Astrocyte (in vitro differentiated cells and primary cell): ENCODE data around the gene PEX7. TPM values are rescaled to one million over a fixed set of nuclear protein-coding genes. Genes with fewer than 3 reads are reported as not detected.

Source experiments
- DNase-seq: peaks from one replicate; pipeline ENCODE4 v3.0.0-alpha.2; 2010; ENCODE audit warnings: low read depth
- FAIRE-seq: peaks from 2 replicates; lab custom pipeline; 2011; peaks lifted over from hg19 to GRCh38; lab: Jason Lieb, UNC
- H2AFZ ChIP-seq: 2 replicates; pipeline ENCODE4 v1.6.0; 2012; ENCODE audit warnings: low read depth, low read length, inconsistent platforms
- H3K27ac ChIP-seq: 2 replicates; pipeline ENCODE4 v1.5.1; 2011; ENCODE audit warnings: low read depth, low read length, inconsistent platforms
- H3K27me3 ChIP-seq: 2 replicates; pipeline ENCODE4 v1.6.0; 2011; ENCODE audit warnings: low read length, inconsistent platforms; ENCODE audit not compliant: insufficient read depth
- H3K36me3 ChIP-seq: 2 replicates; pipeline ENCODE4 v1.5.1; 2011; ENCODE audit warnings: low read length, inconsistent platforms; ENCODE audit not compliant: insufficient read depth
- H3K4me1 ChIP-seq: 2 replicates; pipeline ENCODE4 v1.5.1; 2011; ENCODE audit warnings: low read length, inconsistent platforms; ENCODE audit not compliant: insufficient read depth
- H3K4me2 ChIP-seq: 2 replicates; pipeline ENCODE4 v1.6.0; 2012; ENCODE audit warnings: low read length, inconsistent platforms
- H3K4me3 ChIP-seq: 2 replicates; pipeline ENCODE4 v1.5.1; 2011; ENCODE audit warnings: low read depth, mild to moderate bottlenecking, low read length, inconsistent platforms; ENCODE audit not compliant: insufficient read depth
- H3K79me2 ChIP-seq: 2 replicates; pipeline ENCODE4 v1.6.0; 2012; ENCODE audit warnings: mild to moderate bottlenecking, low read length, inconsistent platforms; ENCODE audit not compliant: insufficient read depth
- H3K9ac ChIP-seq: 2 replicates; pipeline ENCODE4 v1.6.0; 2012; ENCODE audit warnings: mild to moderate bottlenecking, low read length, inconsistent platforms
- H3K9me3 ChIP-seq: 2 replicates; pipeline ENCODE4 v1.5.1; 2012; ENCODE audit warnings: low read depth, mild to moderate bottlenecking, low read length, inconsistent platforms; ENCODE audit not compliant: insufficient read depth
- H4K20me1 ChIP-seq: 2 replicates; pipeline ENCODE4 v1.6.0; 2012; ENCODE audit warnings: low read length, inconsistent platforms; ENCODE audit not compliant: insufficient read depth
- H3K27ac Mint-ChIP-seq: one replicate; pipeline ENCODE4 v1.8.0; 2021; ENCODE audit warnings: mild to moderate bottlenecking, mixed read lengths; ENCODE audit not compliant: unreplicated experiment
- H3K27me3 Mint-ChIP-seq: one replicate; pipeline ENCODE4 v1.8.0; 2021; ENCODE audit warnings: low read depth, mixed read lengths; ENCODE audit not compliant: unreplicated experiment
- H3K36me3 Mint-ChIP-seq: one replicate; pipeline ENCODE4 v1.8.0; 2021; ENCODE audit warnings: low read depth, mixed read lengths; ENCODE audit not compliant: unreplicated experiment
- H3K4me1 Mint-ChIP-seq: one replicate; pipeline ENCODE4 v1.8.0; 2021; ENCODE audit warnings: low read depth, mixed read lengths; ENCODE audit not compliant: unreplicated experiment
- H3K4me3 Mint-ChIP-seq: one replicate; pipeline ENCODE4 v1.8.0; 2021; ENCODE audit warnings: mild to moderate bottlenecking, moderate library complexity, mixed read lengths; ENCODE audit not compliant: unreplicated experiment
- H3K9me3 Mint-ChIP-seq: one replicate; pipeline ENCODE4 v1.8.0; 2021; ENCODE audit warnings: mild to moderate bottlenecking, mixed read lengths; ENCODE audit not compliant: unreplicated experiment
- CTCF ChIP-seq: IDR thresholded peaks from 2 replicates; pipeline ENCODE4 v1.5.1; 2011; ENCODE audit warnings: low read depth, mild to moderate bottlenecking, inconsistent platforms, low read length, moderate library complexity; ENCODE audit not compliant: insufficient read depth
- EZH2 ChIP-seq: IDR thresholded peaks from 2 replicates; pipeline ENCODE4 v1.6.1; 2012; ENCODE audit warnings: mild to moderate bottlenecking, low read length, inconsistent platforms; ENCODE audit not compliant: insufficient read depth
- total RNA-seq: library from RNA; stranded (reverse); gene quantifications from 2 replicates; pipeline ENCODE4 v1.2.1, GENCODE V29; 2021

Gene PEX7
- total RNA-seq, 1 donor from 2014 or later, result 4.8 TPM

GRCh38 chr6:136780972-136781371, 41.4 kb upstream of the PEX7 start:
- Histone ChIP-seq H3K9ac (no peak overlapping the region), H3K27ac (no peak overlapping the region), H3K27me3 (no peaks in the 10 kb centered on the region), H3K79me2 (peaks cover 48% of the 10 kb centered on the region), H4K20me1 (no peaks in the 10 kb centered on the region), H2AFZ (no peak overlapping the region), H3K4me2 (no peak overlapping the region), H3K36me3 (no peaks in the 10 kb centered on the region), H3K4me1 (peaks cover 10% of the 10 kb centered on the region), H3K9me3 (no peaks in the 10 kb centered on the region), H3K4me3 (no peak overlapping the region)
- no peak overlapping the region for H3K27ac Mint-ChIP-seq
- no peak overlapping the region for H3K4me3 Mint-ChIP-seq
- no peak for TF ChIP-seq EZH2
- TF ChIP-seq CTCF, result no peak
- H3K4me1 Mint-ChIP-seq, result peaks cover 17% of the 10 kb centered on the region
- no peaks in the 10 kb centered on the region for H3K9me3 Mint-ChIP-seq
- no peaks in the 10 kb centered on the region for H3K27me3 Mint-ChIP-seq
- no peak for DNase-seq
- no peaks in the 10 kb centered on the region for H3K36me3 Mint-ChIP-seq
- FAIRE-seq, result no peak

- FAIRE-seq (no peak), DNase-seq (peak; percentile 64)
- no peaks in the 10 kb centered on the region for H3K9me3 Mint-ChIP-seq
- no peak overlapping the region for H2AFZ ChIP-seq
- H3K9me3 ChIP-seq, result no peaks in the 10 kb centered on the region
- peak overlapping the region; percentile 12 for H3K4me2 ChIP-seq
- peak overlapping the region; percentile 86 for H3K27ac Mint-ChIP-seq
- no peak for TF ChIP-seq CTCF
- no peak for TF ChIP-seq EZH2
- H3K4me1 ChIP-seq, result peaks cover 10% of the 10 kb centered on the region
- H3K9ac ChIP-seq, result no peak overlapping the region
- no peaks in the 10 kb centered on the region for H3K27me3 Mint-ChIP-seq
- H3K27me3 ChIP-seq, result no peaks in the 10 kb centered on the region
- no peaks in the 10 kb centered on the region for H3K36me3 ChIP-seq
- peaks cover 51% of the 10 kb centered on the region for H3K79me2 ChIP-seq
- no peak overlapping the region for H3K4me3 Mint-ChIP-seq
- no peak overlapping the region for H3K4me3 ChIP-seq
- peaks cover 17% of the 10 kb centered on the region for H3K4me1 Mint-ChIP-seq
- H3K27ac ChIP-seq, result peak overlapping the region; percentile 3
- no peaks in the 10 kb centered on the region for H3K36me3 Mint-ChIP-seq
- H4K20me1 ChIP-seq, result no peaks in the 10 kb centered on the region
Measured at GRCh38 chr6:136782021-136782770, 40.2 kb upstream of the PEX7 start.

GRCh38 chr6:136783021-136783420, 39.4 kb upstream of the PEX7 start:
- Mint-ChIP-seq H3K27ac (peak overlapping the region; percentile 47), H3K9me3 (no peaks in the 10 kb centered on the region), H3K4me1 (peaks cover 23% of the 10 kb centered on the region), H3K27me3 (no peaks in the 10 kb centered on the region), H3K36me3 (no peaks in the 10 kb centered on the region), H3K4me3 (no peak overlapping the region)
- Histone ChIP-seq H3K79me2 (peaks cover 57% of the 10 kb centered on the region), H3K36me3 (no peaks in the 10 kb centered on the region), H3K4me1 (peaks cover 17% of the 10 kb centered on the region), H3K9ac (no peak overlapping the region), H3K27ac (peak overlapping the region; percentile 3), H2AFZ (no peak overlapping the region), H3K4me2 (no peak overlapping the region), H3K9me3 (no peaks in the 10 kb centered on the region), H3K27me3 (no peaks in the 10 kb centered on the region), H4K20me1 (no peaks in the 10 kb centered on the region), H3K4me3 (no peak overlapping the region)
- FAIRE-seq, result no peak
- no peak for TF ChIP-seq CTCF
- no peak for TF ChIP-seq EZH2
- no peak for DNase-seq
